22Rv1 (cell line): ENCODE measurements around the gene NRARP.

Source experiments
- ZFX ChIP-seq: fragments of 450-650 bp; IDR thresholded peaks from 2 replicates; pipeline ENCODE4 v1.6.1; 2017; ENCODE audit warnings: antibody characterized with exemption, borderline replicate concordance
- TF ChIP-seq, protein P1 (sequence below): fragments of 450-650 bp; IDR thresholded peaks from 2 replicates; pipeline ENCODE4 v1.5.1; 2017; ENCODE audit warnings: mild to moderate bottlenecking

DNA sequence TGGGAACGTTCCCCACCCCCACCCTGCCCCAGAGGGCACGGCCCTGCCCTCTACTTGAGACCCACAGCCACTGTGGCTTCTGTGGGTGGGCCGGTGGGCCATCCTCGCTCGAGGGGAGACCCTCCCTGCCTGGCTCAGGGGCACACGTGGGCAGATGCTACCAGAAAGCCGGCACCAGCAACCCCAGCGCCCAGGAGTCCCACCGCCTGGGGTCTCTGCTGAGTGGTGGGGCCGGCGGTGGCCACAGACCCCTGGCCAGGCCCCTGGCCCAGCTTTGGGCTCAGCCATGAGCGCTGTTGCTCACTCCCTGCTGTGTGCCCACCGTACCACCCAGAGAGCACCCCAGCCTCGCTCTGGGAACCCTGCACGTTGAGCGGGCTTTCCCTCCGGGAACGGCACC is 16.5 kb upstream of the NRARP start:
- TF ChIP-seq, protein P1, sequence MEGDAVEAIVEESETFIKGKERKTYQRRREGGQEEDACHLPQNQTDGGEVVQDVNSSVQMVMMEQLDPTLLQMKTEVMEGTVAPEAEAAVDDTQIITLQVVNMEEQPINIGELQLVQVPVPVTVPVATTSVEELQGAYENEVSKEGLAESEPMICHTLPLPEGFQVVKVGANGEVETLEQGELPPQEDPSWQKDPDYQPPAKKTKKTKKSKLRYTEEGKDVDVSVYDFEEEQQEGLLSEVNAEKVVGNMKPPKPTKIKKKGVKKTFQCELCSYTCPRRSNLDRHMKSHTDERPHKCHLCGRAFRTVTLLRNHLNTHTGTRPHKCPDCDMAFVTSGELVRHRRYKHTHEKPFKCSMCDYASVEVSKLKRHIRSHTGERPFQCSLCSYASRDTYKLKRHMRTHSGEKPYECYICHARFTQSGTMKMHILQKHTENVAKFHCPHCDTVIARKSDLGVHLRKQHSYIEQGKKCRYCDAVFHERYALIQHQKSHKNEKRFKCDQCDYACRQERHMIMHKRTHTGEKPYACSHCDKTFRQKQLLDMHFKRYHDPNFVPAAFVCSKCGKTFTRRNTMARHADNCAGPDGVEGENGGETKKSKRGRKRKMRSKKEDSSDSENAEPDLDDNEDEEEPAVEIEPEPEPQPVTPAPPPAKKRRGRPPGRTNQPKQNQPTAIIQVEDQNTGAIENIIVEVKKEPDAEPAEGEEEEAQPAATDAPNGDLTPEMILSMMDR, result no peak
- TF ChIP-seq ZFX, result no peak
